ENCODE data around the gene SNTG2.

DNA sequence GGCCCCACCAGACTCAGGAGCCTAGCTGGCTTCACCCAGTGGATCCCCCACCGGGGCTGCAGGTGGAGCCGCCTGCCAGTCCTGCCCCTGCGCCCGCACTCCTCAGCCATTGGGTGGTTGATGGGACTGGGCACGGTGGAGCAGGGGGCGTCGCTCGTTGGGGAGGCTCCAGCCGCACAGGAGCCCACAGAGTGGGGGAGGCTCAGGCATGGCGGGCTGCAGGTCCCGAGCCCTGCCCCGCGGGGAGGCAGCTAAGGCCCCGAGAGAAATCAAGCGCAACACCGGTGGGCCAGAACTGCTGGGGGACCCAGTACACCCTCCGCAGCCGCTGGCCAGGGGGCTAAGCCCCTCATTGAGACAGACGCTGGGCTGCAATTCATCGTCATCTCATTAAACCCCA lies 184.0 kb downstream of the SNTG2 start:
- TF ChIP-seq, protein P1, sequence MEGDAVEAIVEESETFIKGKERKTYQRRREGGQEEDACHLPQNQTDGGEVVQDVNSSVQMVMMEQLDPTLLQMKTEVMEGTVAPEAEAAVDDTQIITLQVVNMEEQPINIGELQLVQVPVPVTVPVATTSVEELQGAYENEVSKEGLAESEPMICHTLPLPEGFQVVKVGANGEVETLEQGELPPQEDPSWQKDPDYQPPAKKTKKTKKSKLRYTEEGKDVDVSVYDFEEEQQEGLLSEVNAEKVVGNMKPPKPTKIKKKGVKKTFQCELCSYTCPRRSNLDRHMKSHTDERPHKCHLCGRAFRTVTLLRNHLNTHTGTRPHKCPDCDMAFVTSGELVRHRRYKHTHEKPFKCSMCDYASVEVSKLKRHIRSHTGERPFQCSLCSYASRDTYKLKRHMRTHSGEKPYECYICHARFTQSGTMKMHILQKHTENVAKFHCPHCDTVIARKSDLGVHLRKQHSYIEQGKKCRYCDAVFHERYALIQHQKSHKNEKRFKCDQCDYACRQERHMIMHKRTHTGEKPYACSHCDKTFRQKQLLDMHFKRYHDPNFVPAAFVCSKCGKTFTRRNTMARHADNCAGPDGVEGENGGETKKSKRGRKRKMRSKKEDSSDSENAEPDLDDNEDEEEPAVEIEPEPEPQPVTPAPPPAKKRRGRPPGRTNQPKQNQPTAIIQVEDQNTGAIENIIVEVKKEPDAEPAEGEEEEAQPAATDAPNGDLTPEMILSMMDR (IDR thresholded peaks at IDR 0.05) = no peak
- TF ChIP-seq POLR2A (IDR thresholded peaks at IDR 0.05) = no peak
